ENCODE results near the gene ATP1A4. TPM values are rescaled to one million over a fixed set of nuclear protein-coding genes. Genes with fewer than 3 reads are reported as not detected.

Gene ATP1A4
- total RNA-seq, 1 experiment from 2014 or later, result not detected

DNA sequence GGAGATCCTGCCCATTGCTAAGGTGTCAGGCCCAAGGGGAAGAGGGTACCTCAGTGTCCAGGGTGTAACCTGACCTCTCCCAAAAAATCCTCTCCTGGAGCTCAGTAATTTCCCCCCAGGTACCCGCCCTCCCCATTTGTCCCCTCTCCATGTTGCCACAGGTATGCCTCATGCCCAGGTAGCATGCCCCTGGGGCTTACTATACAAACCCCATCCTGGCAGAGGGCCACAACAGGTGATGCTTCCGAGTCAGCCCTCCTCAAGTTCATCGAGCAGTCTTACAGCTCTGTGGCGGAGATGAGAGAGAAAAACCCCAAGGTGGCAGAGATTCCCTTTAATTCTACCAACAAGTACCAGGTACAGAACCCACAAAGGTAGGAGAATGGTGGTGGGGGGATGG, 15.7 kb downstream of the ATP1A4 start:
- H3K9me3 ChIP-seq (ENCODE audit: low read length), result no peaks in the 10 kb centered on the region
- no peaks in the 10 kb centered on the region for H3K79me2 ChIP-seq (ENCODE audit: low read length)
- H3K4me3 ChIP-seq (ENCODE audit: low read length), result no peak overlapping the region
- DNase-seq, result no peak
- no peak overlapping the region for H3K9ac ChIP-seq (ENCODE audit: low read length)
- H3K4me1 ChIP-seq (ENCODE audit: low read length), result peaks cover 14% of the 10 kb centered on the region
- H3K9me2 ChIP-seq (replicated peaks; ENCODE audit: insufficient read depth, low read length), result no peaks in the 10 kb centered on the region
- H4K20me1 ChIP-seq (ENCODE audit: insufficient read depth, low read depth, low read length), result no peaks in the 10 kb centered on the region
- no peak overlapping the region for H2AFZ ChIP-seq (ENCODE audit: low read length)
- no peak overlapping the region for H3K4me2 ChIP-seq (ENCODE audit: low read depth, low read length, poor library complexity, severe bottlenecking)
- H3K27me3 ChIP-seq (ENCODE audit: low read length), result no peaks in the 10 kb centered on the region
- H3K36me3 ChIP-seq (ENCODE audit: insufficient read depth, low read length), result no peaks in the 10 kb centered on the region
- H3K27ac ChIP-seq (ENCODE audit: low read length), result no peak overlapping the region

- no peak for DNase-seq
- H2AFZ ChIP-seq (ENCODE audit: low read length), result no peak overlapping the region
- no peaks in the 10 kb centered on the region for H3K9me3 ChIP-seq (ENCODE audit: low read length)
- H3K36me3 ChIP-seq (ENCODE audit: insufficient read depth, low read length), result no peaks in the 10 kb centered on the region
- H3K4me3 ChIP-seq (ENCODE audit: low read length), result no peak overlapping the region
- H4K20me1 ChIP-seq (ENCODE audit: insufficient read depth, low read depth, low read length), result no peaks in the 10 kb centered on the region
- H3K27me3 ChIP-seq (ENCODE audit: low read length), result no peaks in the 10 kb centered on the region
- H3K4me2 ChIP-seq (ENCODE audit: low read depth, low read length, poor library complexity, severe bottlenecking), result no peak overlapping the region
- peaks cover 14% of the 10 kb centered on the region for H3K4me1 ChIP-seq (ENCODE audit: low read length)
- no peaks in the 10 kb centered on the region for H3K9me2 ChIP-seq (replicated peaks; ENCODE audit: insufficient read depth, low read length)
- H3K79me2 ChIP-seq (ENCODE audit: low read length), result no peaks in the 10 kb centered on the region
- no peak overlapping the region for H3K9ac ChIP-seq (ENCODE audit: low read length)
- no peak overlapping the region for H3K27ac ChIP-seq (ENCODE audit: low read length)
Observed at GRCh38 chr1:160167580-160167979, 16.2 kb downstream of the ATP1A4 start.

GRCh38 chr1:160168016-160168415, 16.6 kb downstream of the ATP1A4 start:
- Histone ChIP-seq H3K9ac (ENCODE audit: low read length) (no peak overlapping the region), H2AFZ (ENCODE audit: low read length) (no peak overlapping the region), H4K20me1 (ENCODE audit: insufficient read depth, low read depth, low read length) (no peaks in the 10 kb centered on the region), H3K79me2 (ENCODE audit: low read length) (no peaks in the 10 kb centered on the region), H3K36me3 (ENCODE audit: insufficient read depth, low read length) (no peaks in the 10 kb centered on the region), H3K27me3 (ENCODE audit: low read length) (no peaks in the 10 kb centered on the region), H3K4me3 (ENCODE audit: low read length) (no peak overlapping the region), H3K9me3 (ENCODE audit: low read length) (no peaks in the 10 kb centered on the region), H3K4me2 (ENCODE audit: low read depth, low read length, poor library complexity, severe bottlenecking) (no peak overlapping the region), H3K27ac (ENCODE audit: low read length) (no peak overlapping the region), H3K9me2 (replicated peaks; ENCODE audit: insufficient read depth, low read length) (no peaks in the 10 kb centered on the region), H3K4me1 (ENCODE audit: low read length) (peaks cover 14% of the 10 kb centered on the region)
- DNase-seq, result no peak

DNA sequence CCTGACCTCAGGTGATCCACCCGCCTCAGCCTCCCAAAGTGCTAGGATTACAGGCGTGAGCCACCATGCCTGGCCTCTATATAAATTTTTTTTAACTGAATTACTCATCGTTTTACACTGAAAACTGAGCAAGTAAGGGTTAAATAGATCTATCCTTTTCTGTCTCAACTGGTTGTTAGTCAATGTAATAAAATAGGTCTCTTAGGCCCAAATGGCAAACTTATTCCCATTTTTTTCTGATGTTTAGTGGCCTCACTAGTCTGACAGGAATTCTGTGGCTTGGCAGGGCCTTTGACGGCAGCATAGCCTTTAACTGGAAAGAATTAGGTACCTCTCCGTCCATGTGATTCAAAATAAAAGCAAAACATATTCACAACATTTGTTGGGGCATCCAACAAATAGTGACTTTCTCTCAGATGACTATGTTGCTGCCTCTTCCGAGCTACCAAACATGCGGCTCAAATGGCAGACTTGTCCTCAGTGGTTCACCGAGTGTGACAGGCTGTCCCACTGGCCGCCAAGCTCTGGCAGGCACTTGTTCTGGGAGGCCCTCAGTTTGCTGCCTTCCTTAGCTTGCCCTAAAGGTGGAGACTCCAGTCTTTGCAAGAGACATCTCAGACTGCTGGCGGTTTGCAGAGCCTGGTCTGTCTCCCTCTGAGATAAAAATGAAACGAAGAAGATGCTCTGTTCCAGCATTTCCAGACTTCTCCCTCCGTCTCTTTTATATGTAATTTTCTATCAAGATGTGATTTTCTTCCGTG, 17.4 kb downstream of the ATP1A4 start:
- Histone ChIP-seq H3K9ac (ENCODE audit: low read length) (peak overlapping the region; percentile 15; the same call in 1 of the 2 replicates), H3K79me2 (ENCODE audit: low read length) (no peaks in the 10 kb centered on the region), H3K4me2 (ENCODE audit: low read depth, low read length, poor library complexity, severe bottlenecking) (peak overlapping the region; percentile 33), H3K36me3 (ENCODE audit: insufficient read depth, low read length) (no peaks in the 10 kb centered on the region), H3K4me1 (ENCODE audit: low read length) (peaks cover 14% of the 10 kb centered on the region), H4K20me1 (ENCODE audit: insufficient read depth, low read depth, low read length) (no peaks in the 10 kb centered on the region), H2AFZ (ENCODE audit: low read length) (peak overlapping the region; percentile 52), H3K9me2 (replicated peaks; ENCODE audit: insufficient read depth, low read length) (no peaks in the 10 kb centered on the region), H3K27me3 (ENCODE audit: low read length) (no peaks in the 10 kb centered on the region), H3K27ac (ENCODE audit: low read length) (no peak overlapping the region), H3K9me3 (ENCODE audit: low read length) (no peaks in the 10 kb centered on the region), H3K4me3 (ENCODE audit: low read length) (peak overlapping the region; percentile 0; the same call in 1 of the 2 replicates)
- no peak for DNase-seq

DNA sequence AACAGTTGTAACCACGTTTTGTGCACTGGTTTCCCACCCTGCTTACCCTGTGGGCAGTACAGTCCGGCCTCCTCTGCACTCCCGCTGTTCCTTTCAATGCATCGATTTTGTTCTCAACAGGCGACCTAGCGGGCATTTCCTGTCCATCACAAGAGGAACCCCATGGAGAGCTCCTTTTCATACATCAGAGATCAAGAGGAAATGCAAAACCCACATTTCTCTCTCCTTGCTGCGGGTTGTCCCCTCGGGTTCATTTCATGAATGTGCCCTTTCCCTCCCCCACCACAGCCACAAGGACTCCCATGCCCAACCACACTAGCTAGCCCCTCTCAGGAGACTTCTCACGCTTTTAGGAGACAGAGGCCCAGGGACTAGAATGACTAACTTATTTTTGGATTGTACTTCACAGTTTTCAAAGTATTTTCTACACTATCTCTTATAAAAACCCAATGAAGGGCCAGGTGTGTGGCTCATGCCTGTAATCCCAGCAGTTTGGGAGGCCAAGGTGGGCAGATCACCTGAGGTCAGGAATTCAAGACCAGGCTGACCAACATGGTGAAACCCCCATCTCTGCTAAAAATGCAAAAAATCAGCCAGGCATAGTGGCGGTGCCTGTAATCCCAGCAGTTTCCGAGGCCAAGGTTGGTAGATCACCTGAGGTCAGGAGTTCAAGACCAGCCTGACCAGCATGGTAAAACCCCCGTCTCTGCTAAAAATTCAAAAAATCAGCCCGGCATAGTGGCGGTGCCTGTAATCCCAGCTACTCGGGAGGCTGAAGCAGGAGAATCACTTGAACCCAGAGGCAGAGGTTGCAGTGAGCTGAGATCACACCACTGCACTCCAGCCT, 18.4 kb downstream of the ATP1A4 start:
- H3K4me2 ChIP-seq (ENCODE audit: low read depth, low read length, poor library complexity, severe bottlenecking), result peak overlapping the region; percentile 33
- no peaks in the 10 kb centered on the region for H3K79me2 ChIP-seq (ENCODE audit: low read length)
- peaks cover 14% of the 10 kb centered on the region for H3K4me1 ChIP-seq (ENCODE audit: low read length)
- no peaks in the 10 kb centered on the region for H3K9me3 ChIP-seq (ENCODE audit: low read length)
- peak overlapping the region; percentile 15; the same call in 1 of the 2 replicates for H3K9ac ChIP-seq (ENCODE audit: low read length)
- H3K36me3 ChIP-seq (ENCODE audit: insufficient read depth, low read length), result no peaks in the 10 kb centered on the region
- DNase-seq, result peak; percentile 53
- H3K9me2 ChIP-seq (replicated peaks; ENCODE audit: insufficient read depth, low read length), result no peaks in the 10 kb centered on the region
- peak overlapping the region; percentile 0; the same call in 1 of the 2 replicates for H3K4me3 ChIP-seq (ENCODE audit: low read length)
- peak overlapping the region; percentile 52 for H2AFZ ChIP-seq (ENCODE audit: low read length)
- no peak overlapping the region for H3K27ac ChIP-seq (ENCODE audit: low read length)
- H4K20me1 ChIP-seq (ENCODE audit: insufficient read depth, low read depth, low read length), result no peaks in the 10 kb centered on the region
- H3K27me3 ChIP-seq (ENCODE audit: low read length), result no peaks in the 10 kb centered on the region

GRCh38 chr1:160171354-160171753, 20.0 kb downstream of the ATP1A4 start:
- no peaks in the 10 kb centered on the region for H3K9me2 ChIP-seq (replicated peaks; ENCODE audit: insufficient read depth, low read length)
- no peaks in the 10 kb centered on the region for H4K20me1 ChIP-seq (ENCODE audit: insufficient read depth, low read depth, low read length)
- H3K36me3 ChIP-seq (ENCODE audit: insufficient read depth, low read length), result no peaks in the 10 kb centered on the region
- no peak overlapping the region for H2AFZ ChIP-seq (ENCODE audit: low read length)
- no peaks in the 10 kb centered on the region for H3K9me3 ChIP-seq (ENCODE audit: low read length)
- no peak for DNase-seq
- no peaks in the 10 kb centered on the region for H3K79me2 ChIP-seq (ENCODE audit: low read length)
- H3K4me2 ChIP-seq (ENCODE audit: low read depth, low read length, poor library complexity, severe bottlenecking), result no peak overlapping the region
- no peaks in the 10 kb centered on the region for H3K27me3 ChIP-seq (ENCODE audit: low read length)
- H3K4me3 ChIP-seq (ENCODE audit: low read length), result no peak overlapping the region
- peaks cover 14% of the 10 kb centered on the region for H3K4me1 ChIP-seq (ENCODE audit: low read length)
- H3K27ac ChIP-seq (ENCODE audit: low read length), result no peak overlapping the region
- no peak overlapping the region for H3K9ac ChIP-seq (ENCODE audit: low read length)

DNA sequence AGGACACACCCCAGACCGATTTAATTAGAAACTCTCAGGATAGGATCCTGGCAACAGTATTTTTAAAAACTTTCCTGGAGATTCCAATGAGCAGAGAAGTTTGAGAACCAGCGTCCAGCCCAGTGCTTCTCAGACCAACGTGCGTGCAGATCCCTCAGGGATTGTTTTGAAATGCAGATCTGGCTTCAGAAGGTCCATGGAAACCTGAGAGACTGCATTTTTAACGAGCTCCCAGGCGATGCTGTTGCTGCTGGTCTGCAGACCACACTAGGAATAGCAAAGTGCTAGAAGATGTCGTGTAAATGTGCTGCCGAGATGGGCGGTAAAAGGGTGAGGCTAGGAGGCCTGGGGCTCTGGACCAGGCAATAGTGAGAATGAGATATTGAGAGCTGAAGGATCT, 20.6 kb downstream of the ATP1A4 start:
- no peak overlapping the region for H3K9ac ChIP-seq (ENCODE audit: low read length)
- no peak overlapping the region for H3K4me2 ChIP-seq (ENCODE audit: low read depth, low read length, poor library complexity, severe bottlenecking)
- H3K9me2 ChIP-seq (replicated peaks; ENCODE audit: insufficient read depth, low read length), result no peaks in the 10 kb centered on the region
- DNase-seq, result no peak
- H3K36me3 ChIP-seq (ENCODE audit: insufficient read depth, low read length), result no peaks in the 10 kb centered on the region
- no peak overlapping the region for H3K27ac ChIP-seq (ENCODE audit: low read length)
- no peaks in the 10 kb centered on the region for H3K9me3 ChIP-seq (ENCODE audit: low read length)
- H3K4me3 ChIP-seq (ENCODE audit: low read length), result no peak overlapping the region
- H2AFZ ChIP-seq (ENCODE audit: low read length), result no peak overlapping the region
- peaks cover 14% of the 10 kb centered on the region for H3K4me1 ChIP-seq (ENCODE audit: low read length)
- H4K20me1 ChIP-seq (ENCODE audit: insufficient read depth, low read depth, low read length), result no peaks in the 10 kb centered on the region
- H3K79me2 ChIP-seq (ENCODE audit: low read length), result no peaks in the 10 kb centered on the region
- no peaks in the 10 kb centered on the region for H3K27me3 ChIP-seq (ENCODE audit: low read length)

DNA sequence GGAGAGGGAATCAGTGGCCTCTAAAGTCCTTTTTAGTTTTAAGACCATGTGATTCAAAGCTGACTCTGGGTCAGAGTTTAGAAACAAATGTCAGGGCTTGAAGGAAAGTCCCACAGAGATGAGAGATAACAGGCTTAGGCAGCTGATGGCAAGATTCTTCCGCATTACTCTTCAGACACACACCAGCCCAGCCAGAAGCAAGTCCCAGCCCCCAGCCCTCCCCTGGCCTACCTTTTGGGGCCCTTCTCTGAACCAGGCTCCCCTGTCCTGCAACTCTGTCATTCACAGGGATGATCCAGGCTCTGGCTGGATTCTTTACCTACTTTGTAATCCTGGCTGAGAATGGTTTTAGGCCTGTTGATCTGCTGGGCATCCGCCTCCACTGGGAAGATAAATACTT, 25.8 kb downstream of the ATP1A4 start:
- Histone ChIP-seq H3K27ac (ENCODE audit: low read length) (no peak overlapping the region), H3K4me3 (ENCODE audit: low read length) (no peak overlapping the region), H3K36me3 (ENCODE audit: insufficient read depth, low read length) (no peaks in the 10 kb centered on the region), H3K79me2 (ENCODE audit: low read length) (no peaks in the 10 kb centered on the region), H2AFZ (ENCODE audit: low read length) (no peak overlapping the region), H3K9ac (ENCODE audit: low read length) (no peak overlapping the region), H3K9me2 (replicated peaks; ENCODE audit: insufficient read depth, low read length) (no peaks in the 10 kb centered on the region), H4K20me1 (ENCODE audit: insufficient read depth, low read depth, low read length) (no peaks in the 10 kb centered on the region), H3K4me1 (ENCODE audit: low read length) (no peaks in the 10 kb centered on the region), H3K9me3 (ENCODE audit: low read length) (no peaks in the 10 kb centered on the region), H3K4me2 (ENCODE audit: low read depth, low read length, poor library complexity, severe bottlenecking) (no peak overlapping the region), H3K27me3 (ENCODE audit: low read length) (no peaks in the 10 kb centered on the region)
- DNase-seq, result no peak

Data from Karpas-422 (cell line).